ENCODE measurements around the gene ARHGAP19. TPM values are rescaled to one million over a fixed set of nuclear protein-coding genes. Genes with fewer than 3 reads are reported as not detected.

The ARHGAP19 gene
- total RNA-seq, 2 donors from 2014 or later: 2.6 to 7.3 TPM

DNA sequence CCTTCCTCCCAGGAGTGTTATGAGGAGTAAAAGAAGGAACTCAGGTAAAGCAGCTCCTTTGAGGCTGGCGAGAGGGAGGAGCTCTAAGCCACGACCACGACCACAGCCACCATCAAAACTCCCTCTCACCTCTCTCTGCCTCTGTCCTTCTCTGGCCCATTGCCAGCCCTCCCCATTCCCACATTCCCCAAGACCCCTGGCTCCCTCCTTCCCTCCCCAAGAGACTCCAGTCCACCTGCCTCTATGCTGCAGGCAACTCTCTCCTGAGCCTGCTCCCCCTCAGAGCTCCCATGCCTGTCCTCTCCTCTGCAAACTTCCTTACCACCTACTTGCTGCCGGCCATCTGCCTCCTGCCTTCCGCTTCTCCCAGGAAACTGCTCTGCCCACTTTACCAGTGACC is 116.2 kb downstream of the ARHGAP19 start:
- H3K9me3 ChIP-seq: no peaks in the 10 kb centered on the region
- H3K27ac ChIP-seq: no peak overlapping the region
- 65 to 75% methylated on average over 5 of the region's 5 CpGs for WGBS, 2 donors
- H3K4me3 ChIP-seq: no peak overlapping the region
- DNase-seq (no peak), ATAC-seq (no peak)
- no peaks in the 10 kb centered on the region for H3K36me3 ChIP-seq (replicated peaks in 1 of 2; ENCODE audit: insufficient read depth in 1 of 2, low read depth in 2 of 2)
- H3K27me3 ChIP-seq: no peaks in the 10 kb centered on the region
- intact Hi-C loops (cut with DNase I): no loop called here
- no peaks in the 10 kb centered on the region for H3K4me1 ChIP-seq
- TF ChIP-seq, protein P1, sequence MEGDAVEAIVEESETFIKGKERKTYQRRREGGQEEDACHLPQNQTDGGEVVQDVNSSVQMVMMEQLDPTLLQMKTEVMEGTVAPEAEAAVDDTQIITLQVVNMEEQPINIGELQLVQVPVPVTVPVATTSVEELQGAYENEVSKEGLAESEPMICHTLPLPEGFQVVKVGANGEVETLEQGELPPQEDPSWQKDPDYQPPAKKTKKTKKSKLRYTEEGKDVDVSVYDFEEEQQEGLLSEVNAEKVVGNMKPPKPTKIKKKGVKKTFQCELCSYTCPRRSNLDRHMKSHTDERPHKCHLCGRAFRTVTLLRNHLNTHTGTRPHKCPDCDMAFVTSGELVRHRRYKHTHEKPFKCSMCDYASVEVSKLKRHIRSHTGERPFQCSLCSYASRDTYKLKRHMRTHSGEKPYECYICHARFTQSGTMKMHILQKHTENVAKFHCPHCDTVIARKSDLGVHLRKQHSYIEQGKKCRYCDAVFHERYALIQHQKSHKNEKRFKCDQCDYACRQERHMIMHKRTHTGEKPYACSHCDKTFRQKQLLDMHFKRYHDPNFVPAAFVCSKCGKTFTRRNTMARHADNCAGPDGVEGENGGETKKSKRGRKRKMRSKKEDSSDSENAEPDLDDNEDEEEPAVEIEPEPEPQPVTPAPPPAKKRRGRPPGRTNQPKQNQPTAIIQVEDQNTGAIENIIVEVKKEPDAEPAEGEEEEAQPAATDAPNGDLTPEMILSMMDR (IDR thresholded peaks at IDR 0.05): no peak
- TF ChIP-seq POLR2A (IDR thresholded peaks at IDR 0.05): no peak

DNA sequence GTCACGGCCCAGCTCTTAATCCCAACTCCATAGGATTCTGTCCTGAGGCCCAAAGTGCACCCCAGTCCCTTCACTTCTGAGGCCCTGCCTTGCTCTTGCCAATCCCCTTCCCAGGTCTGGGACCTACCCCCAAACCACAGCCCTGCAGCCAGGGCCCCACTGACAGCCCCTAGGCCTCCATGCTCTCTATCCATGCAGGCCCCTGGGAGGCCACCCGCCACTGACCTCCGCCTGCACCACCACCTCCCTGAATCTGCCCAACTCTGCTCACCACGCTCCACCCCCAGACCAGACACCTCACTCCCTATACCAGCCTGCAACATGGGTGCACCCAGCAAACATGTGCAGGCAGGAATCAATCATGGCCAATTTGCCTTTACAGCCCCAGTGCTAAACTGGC is 116.9 kb downstream of the ARHGAP19 start:
- H3K27ac ChIP-seq: no peak overlapping the region
- intact Hi-C loops (cut with DNase I): no loop called here
- no peaks in the 10 kb centered on the region for H3K9me3 ChIP-seq
- H3K36me3 ChIP-seq (replicated peaks in 1 of 2; ENCODE audit: insufficient read depth in 1 of 2, low read depth in 2 of 2): no peaks in the 10 kb centered on the region
- WGBS, 2 donors: 92 to 93% methylated on average over 4 of the region's 4 CpGs
- no peak for TF ChIP-seq POLR2A (IDR thresholded peaks at IDR 0.05)
- TF ChIP-seq, protein P1 (IDR thresholded peaks at IDR 0.05): no peak
- H3K27me3 ChIP-seq: no peaks in the 10 kb centered on the region
- DNase-seq: no peak
- no peak overlapping the region for H3K4me3 ChIP-seq
- no peaks in the 10 kb centered on the region for H3K4me1 ChIP-seq
- ATAC-seq: no peak

- DNase-seq (no peak), ATAC-seq (no peak)
- H3K27me3 ChIP-seq: no peaks in the 10 kb centered on the region
- no peak overlapping the region for H3K27ac ChIP-seq
- intact Hi-C loops (cut with DNase I): no loop called here
- no peak overlapping the region for H3K4me3 ChIP-seq
- no peaks in the 10 kb centered on the region for H3K9me3 ChIP-seq
- no peak for TF ChIP-seq POLR2A (IDR thresholded peaks at IDR 0.05)
- TF ChIP-seq, protein P1 (IDR thresholded peaks at IDR 0.05): no peak
- H3K36me3 ChIP-seq (replicated peaks in 1 of 2; ENCODE audit: insufficient read depth in 1 of 2, low read depth in 2 of 2): no peaks in the 10 kb centered on the region
- no peaks in the 10 kb centered on the region for H3K4me1 ChIP-seq
Observed at GRCh38 chr10:97174941-97175340, 117.5 kb downstream of the ARHGAP19 start.

GRCh38 chr10:97174276-97174775 is 118.1 kb downstream of the ARHGAP19 start:
- Histone ChIP-seq H3K4me3 (no peak overlapping the region), H3K36me3 (replicated peaks in 1 of 2; ENCODE audit: insufficient read depth in 1 of 2, low read depth in 2 of 2) (no peaks in the 10 kb centered on the region), H3K4me1 (no peaks in the 10 kb centered on the region), H3K9me3 (no peaks in the 10 kb centered on the region), H3K27me3 (no peaks in the 10 kb centered on the region), H3K27ac (no peak overlapping the region)
- DNase-seq (no peak), ATAC-seq (no peak)
- WGBS, 2 donors: 93 to 94% methylated on average over 3 to 5 of the region's 5 CpGs
- TF ChIP-seq, protein P1 (IDR thresholded peaks at IDR 0.05): no peak
- no peak for TF ChIP-seq POLR2A (IDR thresholded peaks at IDR 0.05)
- intact Hi-C loops (cut with DNase I): no loop called here

GRCh38 chr10:97173036-97173435 is 119.4 kb downstream of the ARHGAP19 start:
- 62 to 86% methylated on average over 5 to 6 of the region's 6 CpGs for WGBS, 2 donors
- intact Hi-C loops (cut with DNase I): no loop called here
- Histone ChIP-seq H3K9me3 (no peaks in the 10 kb centered on the region), H3K27me3 (no peaks in the 10 kb centered on the region), H3K36me3 (replicated peaks in 1 of 2; ENCODE audit: insufficient read depth in 1 of 2, low read depth in 2 of 2) (no peaks in the 10 kb centered on the region), H3K27ac (no peak overlapping the region), H3K4me1 (no peaks in the 10 kb centered on the region), H3K4me3 (no peak overlapping the region)
- TF ChIP-seq, protein P1 (IDR thresholded peaks at IDR 0.05): no peak
- TF ChIP-seq POLR2A (IDR thresholded peaks at IDR 0.05): no peak
- no peak for DNase-seq
- no peak for ATAC-seq
